K562 (cell line): ENCODE results near the gene RIPOR2. TPM values are rescaled to one million over a fixed set of nuclear protein-coding genes. Genes with fewer than 3 reads are reported as not detected.

Experiments used
- ATAC-seq: fragments of 200-7000 bp; cut with Tn5 transposase; 3 replicates; pipeline ENCODE4 v1.9.1; 2020; ENCODE audit warnings: moderate library complexity
- BruUV-seq: library from RNA; stranded (reverse); fragments of 400-500 nt; replicated peaks from 2 replicates; lab custom pipeline; 2021; lab: Mats Ljungman, UMichigan
- CTCF ChIA-PET: fragments of 300-600 bp; formaldehyde crosslinking; extraction: SDS; loops from one replicate; lab custom pipeline; 2021; ENCODE audit warnings: low intra/inter-chr PET ratio; lab: Yijun Ruan, JAX
- POLR2A ChIA-PET: fragments of 300-600, 350-650 bp; sonication (Branson Sonifier 250); formaldehyde crosslinking; extraction: SDS; loops from one replicate; lab custom pipeline; 2021; ENCODE audit warnings: antibody characterized with exemption, inconsistent platforms; lab: Yijun Ruan, JAX
- DNase-seq, 4 experiments: peaks; one replicate each; pipeline versions ENCODE4 v3.0.0 to v3.0.0-alpha.2; 2011 to 2018; ENCODE audit warnings: low spot score in 3 of 4, mixed read lengths in 3 of 4; ENCODE audit errors: extremely low read depth in 1 of 4
- FAIRE-seq: peaks from 2 replicates; lab custom pipeline; 2011; peaks lifted over from hg19 to GRCh38; lab: Jason Lieb, UNC
- H2AFZ ChIP-seq: 2 replicates; pipeline ENCODE4 v1.6.0; 2011; ENCODE audit warnings: low read depth, low read length, control low read depth, inconsistent platforms
- H3K27ac ChIP-seq: fragments of 200-600 bp; 3 replicates; pipeline ENCODE4 v1.8.0; 2011; ENCODE audit warnings: low read depth, mild to moderate bottlenecking, control low read depth, inconsistent platforms, low read length, moderate library complexity, mixed read lengths; ENCODE audit errors: extremely low read depth
- H3K27me3 ChIP-seq, 2 experiments: fragments of 300-600 bp in 1 of 2; 2 replicates in 1 of 2; 3 replicates in 1 of 2; pipeline versions ENCODE4 v1.6.0 to v1.8.0; 2011; ENCODE audit warnings: inconsistent platforms in 2 of 2, low read length in 2 of 2, mild to moderate bottlenecking in 1 of 2, mixed read lengths in 1 of 2, moderate library complexity in 1 of 2; ENCODE audit not compliant: control insufficient read depth in 2 of 2, insufficient read depth in 2 of 2
- H3K36me3 ChIP-seq: fragments of 300-600 bp; 3 replicates; pipeline ENCODE4 v1.8.0; 2011; ENCODE audit warnings: mild to moderate bottlenecking, low read length, inconsistent platforms; ENCODE audit not compliant: control insufficient read depth, insufficient read depth
- H3K4me1 ChIP-seq, 2 experiments: fragments of 200-600 bp in 1 of 2; replicated peaks in 1 of 2; 2 replicates in 1 of 2; 3 replicates in 1 of 2; pipeline versions ENCODE4 v1.5.1 to v1.8.0; 2011; ENCODE audit warnings: inconsistent platforms in 2 of 2, low read length in 2 of 2, mild to moderate bottlenecking in 1 of 2, mixed read lengths in 1 of 2, moderate library complexity in 1 of 2; ENCODE audit not compliant: control insufficient read depth in 2 of 2, insufficient read depth in 2 of 2
- H3K4me2 ChIP-seq: 2 replicates; pipeline ENCODE4 v1.6.1; 2011; ENCODE audit warnings: low read length, control low read depth, inconsistent platforms, mixed read lengths; ENCODE audit not compliant: insufficient read depth
- H3K4me3 ChIP-seq: fragments of 200-600 bp; sonication (generic), shearing (Covaris generic); 2 replicates; pipeline ENCODE4 v1.5.1; 2016; ENCODE audit warnings: control low read depth, inconsistent platforms
- H3K79me2 ChIP-seq: fragments of 200-600 bp; 3 replicates; pipeline ENCODE4 v1.8.0; 2011; ENCODE audit warnings: low read length, inconsistent platforms; ENCODE audit not compliant: control insufficient read depth, insufficient read depth
- H3K9ac ChIP-seq, 2 experiments: 2 replicates each; pipeline versions ENCODE4 v1.6.0 to v1.6.1; 2011; ENCODE audit warnings: low read depth in 2 of 2, low read length in 2 of 2, control low read depth in 1 of 2, inconsistent platforms in 1 of 2, mild to moderate bottlenecking in 1 of 2, mixed read lengths in 1 of 2; ENCODE audit not compliant: insufficient read depth in 1 of 2
- H3K9me1 ChIP-seq: one replicate; pipeline ENCODE4 v1.6.0; 2011; ENCODE audit warnings: inconsistent platforms, mild to moderate bottlenecking, low read length, moderate library complexity; ENCODE audit not compliant: control insufficient read depth, insufficient read depth
- H3K9me3 ChIP-seq: replicated peaks from 2 replicates; pipeline ENCODE4 v1.5.1; 2011; ENCODE audit warnings: low read depth, low read length, inconsistent platforms; ENCODE audit not compliant: control insufficient read depth, insufficient read depth
- H4K20me1 ChIP-seq: replicated peaks from 2 replicates; pipeline ENCODE4 v1.6.1; 2011; ENCODE audit warnings: low read length, inconsistent platforms, mixed read lengths; ENCODE audit not compliant: control insufficient read depth, insufficient read depth
- CAMTA2 ChIP-seq: fragments of 250-450 bp; sonication (Bioruptor Pico); conservative IDR thresholded peaks from 2 replicates; pipeline ENCODE4 v1.5.1; 2022
- FOXA1 ChIP-seq: fragments of 450-650 bp; IDR thresholded peaks from 2 replicates; pipeline ENCODE4 v1.6.1; 2016; ENCODE audit warnings: mild to moderate bottlenecking, borderline replicate concordance
- FOXM1 ChIP-seq, 2 experiments: fragments of 450-650 bp in 1 of 2; sonication (generic) in 1 of 2; formaldehyde crosslinking in 1 of 2; IDR thresholded peaks; 2 replicates each; pipeline versions ENCODE4 v1.6.1 to v1.9.0; 2017 to 2022; ENCODE audit warnings: low read depth in 2 of 2, mild to moderate bottlenecking in 2 of 2, missing genetic modification reagents in 1 of 2, moderate library complexity in 1 of 2
- MAFK ChIP-seq: IDR thresholded peaks from 2 replicates; pipeline ENCODE4 v1.6.1; 2011; ENCODE audit warnings: low read length, improper control_type of control experiment
- RAD21 ChIP-seq, 2 experiments: fragments of 250-450 bp in 1 of 2; fragments of 450-650 bp in 1 of 2; sonication (Bioruptor Pico) in 1 of 2; formaldehyde crosslinking in 1 of 2; IDR thresholded peaks in 1 of 2; conservative IDR thresholded peaks in 1 of 2; 2 replicates each; pipeline versions ENCODE4 v1.4.0 to v1.8.0; 2020 to 2022; ENCODE audit warnings: mild to moderate bottlenecking in 2 of 2, moderate library complexity in 1 of 2
- SMAD3 ChIP-seq: fragments of 450-650 bp; formaldehyde crosslinking; conservative IDR thresholded peaks from 2 replicates; pipeline ENCODE4 v1.4.0; 2020; ENCODE audit warnings: mild to moderate bottlenecking
- ZEB2 ChIP-seq: fragments of 450-650 bp; IDR thresholded peaks from 2 replicates; pipeline ENCODE4 v1.6.1; 2016
- WGBS: fragments of 100-300 bp; shearing (Covaris generic); methylation state at CpG from one replicate; pipeline ENCODE4 v1.1.6; 2016; ENCODE audit warnings: low coverage, mixed read lengths; ENCODE audit not compliant: insufficient coverage; ENCODE audit errors: missing lambda C conversion rate; 5-methylcytosine and 5-hydroxymethylcytosine counted together
- in situ Hi-C: fragments of 300-500 bp; cut with MboI; formaldehyde crosslinking; loops from 4 replicates; pipeline ENCODE4 v1.15.0; 2018; ENCODE audit warnings: inconsistent platforms, mixed read lengths
- intact Hi-C: fragments of 100-400 bp; cut with micrococcal nuclease; formaldehyde crosslinking; loops from 2 replicates; pipeline ENCODE4 v1.14.2; 2022
- polyA plus RNA-seq, 8 experiments: library from polyadenylated mRNA; depleted of rRNA in 4 of 8; stranded (reverse) in 5 of 8; unstranded in 3 of 8; fragments of >200 nt; fragmentation: Nextera tagmentation in 2 of 8; fragmentation: Illumina TruSeq in 1 of 8; extraction: Ambion mirVana in 2 of 8; extraction: Trizol in 1 of 8; gene quantifications; 2 replicates each; pipeline versions ENCODE4 v1.2.1 to v1.2.3, GENCODE V29; 2011 to 2014; ENCODE audit warnings: inconsistent platforms in 1 of 8, missing spikeins in 1 of 8
- total RNA-seq, 7 experiments: library from RNA; depleted of rRNA in 6 of 7; stranded (reverse); fragments of >200 nt in 6 of 7; fragmentation: Illumina TruSeq in 2 of 7; extraction: Trizol in 2 of 7; gene quantifications; 2 replicates each; pipeline versions ENCODE4 v1.2.1 to v1.2.3, GENCODE V29; 2011 to 2021; ENCODE audit warnings: low replicate concordance in 1 of 7
- TF ChIP-seq, protein P1 (sequence below): fragments of 450-650 bp; formaldehyde crosslinking; IDR thresholded peaks from 2 replicates; pipeline ENCODE4 v1.4.0; 2022; ENCODE audit warnings: missing genetic modification characterization
- TF ChIP-seq, protein P2 (sequence below): sonication (generic); formaldehyde crosslinking; IDR thresholded peaks from 2 replicates; pipeline ENCODE4 v1.8.0; 2023; ENCODE audit warnings: mild to moderate bottlenecking, missing genetic modification reagents
- TF ChIP-seq, protein P3 (sequence below), 2 experiments: fragments of 150-350 bp in 1 of 2; IDR thresholded peaks; 2 replicates each; pipeline ENCODE4 v1.6.1; 2012 to 2016; ENCODE audit warnings: low read depth in 2 of 2, low read length in 2 of 2, mild to moderate bottlenecking in 1 of 2, moderate library complexity in 1 of 2
- TF ChIP-seq, protein P4 (sequence below): fragments of 250-450 bp; sonication (Bioruptor Pico); IDR thresholded peaks from 2 replicates; pipeline ENCODE4 v1.5.0; 2021
- TF ChIP-seq, protein P5 (sequence below): fragments of 250-450 bp; sonication (Bioruptor Pico); IDR thresholded peaks from 2 replicates; pipeline ENCODE4 v1.8.0; 2021; ENCODE audit warnings: moderate library complexity, mild to moderate bottlenecking, inconsistent platforms

The RIPOR2 gene
- total and polyA plus RNA-seq, 9 of the 15 experiments (the other 6 are each of a cell fraction or from before 2014, with no cell fraction given), result 0.04 to 1.0 (median 0.47) TPM; not detected in 2

DNA sequence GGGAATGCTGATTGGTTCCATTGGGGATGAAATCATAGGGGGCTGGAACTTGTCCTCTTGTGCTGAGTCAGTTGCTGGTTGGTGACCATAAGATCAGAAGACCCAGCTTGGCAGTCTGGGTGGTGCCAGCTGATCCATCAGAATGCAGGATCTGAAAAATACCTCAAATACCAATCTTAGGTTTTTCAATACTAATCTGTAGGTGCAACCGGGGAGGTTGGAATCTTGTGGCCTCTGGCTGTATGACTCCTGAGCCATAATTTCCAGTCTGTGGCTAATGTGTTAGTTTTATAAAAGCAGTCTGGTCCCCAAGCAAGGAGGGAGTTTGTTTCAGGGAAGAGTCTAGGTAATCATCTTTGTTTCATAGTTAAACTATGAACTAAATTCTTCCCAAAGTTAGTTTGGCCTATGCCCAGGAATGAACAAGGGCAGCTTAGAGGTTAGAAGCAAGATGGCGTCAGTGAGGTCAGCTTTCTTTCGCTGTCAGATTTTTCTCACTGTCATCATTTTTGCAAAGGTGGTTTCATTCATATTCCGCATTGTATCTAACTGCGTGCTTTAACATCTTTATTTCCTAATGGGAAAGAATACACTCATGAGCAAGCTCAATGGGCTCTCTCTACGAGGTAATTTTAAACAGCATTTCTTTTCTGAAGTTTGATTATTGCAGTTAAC is 139.0 kb downstream of the RIPOR2 start (continued):
- TF ChIP-seq, protein P1, sequence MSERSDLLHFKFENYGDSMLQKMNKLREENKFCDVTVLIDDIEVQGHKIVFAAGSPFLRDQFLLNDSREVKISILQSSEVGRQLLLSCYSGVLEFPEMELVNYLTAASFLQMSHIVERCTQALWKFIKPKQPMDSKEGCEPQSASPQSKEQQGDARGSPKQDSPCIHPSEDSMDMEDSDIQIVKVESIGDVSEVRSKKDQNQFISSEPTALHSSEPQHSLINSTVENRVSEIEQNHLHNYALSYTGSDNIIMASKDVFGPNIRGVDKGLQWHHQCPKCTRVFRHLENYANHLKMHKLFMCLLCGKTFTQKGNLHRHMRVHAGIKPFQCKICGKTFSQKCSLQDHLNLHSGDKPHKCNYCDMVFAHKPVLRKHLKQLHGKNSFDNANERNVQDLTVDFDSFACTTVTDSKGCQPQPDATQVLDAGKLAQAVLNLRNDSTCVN, result no peak
- TF ChIP-seq SMAD3 (CRISPR knock-in tag) (no peak), MAFK (no peak), FOXM1 (IDR thresholded peaks at IDR 0.05; ENCODE audit: low read depth) (no peak), FOXM1 (CRISPR knock-in tag; IDR thresholded peaks at IDR 0.05; ENCODE audit: low read depth) (no peak)
- TF ChIP-seq, protein P2, sequence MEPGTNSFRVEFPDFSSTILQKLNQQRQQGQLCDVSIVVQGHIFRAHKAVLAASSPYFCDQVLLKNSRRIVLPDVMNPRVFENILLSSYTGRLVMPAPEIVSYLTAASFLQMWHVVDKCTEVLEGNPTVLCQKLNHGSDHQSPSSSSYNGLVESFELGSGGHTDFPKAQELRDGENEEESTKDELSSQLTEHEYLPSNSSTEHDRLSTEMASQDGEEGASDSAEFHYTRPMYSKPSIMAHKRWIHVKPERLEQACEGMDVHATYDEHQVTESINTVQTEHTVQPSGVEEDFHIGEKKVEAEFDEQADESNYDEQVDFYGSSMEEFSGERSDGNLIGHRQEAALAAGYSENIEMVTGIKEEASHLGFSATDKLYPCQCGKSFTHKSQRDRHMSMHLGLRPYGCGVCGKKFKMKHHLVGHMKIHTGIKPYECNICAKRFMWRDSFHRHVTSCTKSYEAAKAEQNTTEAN (CRISPR knock-in tag), result no peak

DNA sequence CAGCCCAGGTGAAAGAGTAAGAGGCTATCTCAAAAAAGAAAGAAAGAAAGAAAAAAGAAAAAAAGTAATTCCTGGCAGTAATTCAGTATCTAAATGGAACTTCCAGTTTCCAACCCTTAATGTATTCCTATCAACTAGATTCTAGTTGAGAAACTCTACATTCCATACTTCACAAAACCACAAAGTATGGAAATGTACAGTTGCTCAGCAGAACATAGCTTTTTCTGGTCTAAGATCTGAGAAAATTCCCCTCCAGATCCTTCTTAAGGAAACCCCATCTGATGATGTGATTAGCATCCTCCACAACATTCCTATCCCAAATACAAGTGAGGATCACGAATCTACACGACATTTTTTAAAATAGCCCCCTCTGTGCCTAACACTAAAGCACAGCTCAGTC is 140.7 kb downstream of the RIPOR2 start:
- WGBS, result 53% methylated on average over 2 of the region's 2 CpGs
- POLR2A ChIA-PET, result interaction anchor here (0.7 to 1.6 kb wide), 2 partner anchors 8 to 76 kb away, joined by 4 to 8 read pairs; partner anchors contain the start of gene C6orf62
- no peak for DNase-seq
- Histone ChIP-seq H3K9me3 (no peaks in the 10 kb centered on the region), H4K20me1 (no peaks in the 10 kb centered on the region), H3K36me3 (no peaks in the 10 kb centered on the region), H3K27me3 (no peaks in the 10 kb centered on the region), H3K4me2 (no peak overlapping the region), H3K9me1 (no peaks in the 10 kb centered on the region), H2AFZ (no peak overlapping the region), H3K9ac (no peak overlapping the region), H3K27ac (no peak overlapping the region), H3K79me2 (no peaks in the 10 kb centered on the region), H3K4me1 (peaks cover 3 to 6% of the 10 kb centered on the region in 2 experiments; a peak in 2 of 5 replicates), H3K4me3 (no peak overlapping the region)
- intact Hi-C loops, result no loop called here
- no TSS peak for BruUV-seq
- in situ Hi-C loops, result no loop called here
- CTCF ChIA-PET, result interaction anchor here (0.5 kb wide), 1 partner anchor 45 kb away, joined by 3 read pairs; no protein-coding TSS in a partner anchor
- no peak for FAIRE-seq
- no peak for ATAC-seq
- TF ChIP-seq FOXA1 (no peak), RAD21 (CRISPR knock-in tag; conservative IDR thresholded peaks at IDR 0.05 in 1 of 2, IDR thresholded peaks at IDR 0.05 in 1 of 2) (no peak), CAMTA2 (CRISPR knock-in tag) (no peak), ZEB2 (no peak)
- TF ChIP-seq, protein P3, sequence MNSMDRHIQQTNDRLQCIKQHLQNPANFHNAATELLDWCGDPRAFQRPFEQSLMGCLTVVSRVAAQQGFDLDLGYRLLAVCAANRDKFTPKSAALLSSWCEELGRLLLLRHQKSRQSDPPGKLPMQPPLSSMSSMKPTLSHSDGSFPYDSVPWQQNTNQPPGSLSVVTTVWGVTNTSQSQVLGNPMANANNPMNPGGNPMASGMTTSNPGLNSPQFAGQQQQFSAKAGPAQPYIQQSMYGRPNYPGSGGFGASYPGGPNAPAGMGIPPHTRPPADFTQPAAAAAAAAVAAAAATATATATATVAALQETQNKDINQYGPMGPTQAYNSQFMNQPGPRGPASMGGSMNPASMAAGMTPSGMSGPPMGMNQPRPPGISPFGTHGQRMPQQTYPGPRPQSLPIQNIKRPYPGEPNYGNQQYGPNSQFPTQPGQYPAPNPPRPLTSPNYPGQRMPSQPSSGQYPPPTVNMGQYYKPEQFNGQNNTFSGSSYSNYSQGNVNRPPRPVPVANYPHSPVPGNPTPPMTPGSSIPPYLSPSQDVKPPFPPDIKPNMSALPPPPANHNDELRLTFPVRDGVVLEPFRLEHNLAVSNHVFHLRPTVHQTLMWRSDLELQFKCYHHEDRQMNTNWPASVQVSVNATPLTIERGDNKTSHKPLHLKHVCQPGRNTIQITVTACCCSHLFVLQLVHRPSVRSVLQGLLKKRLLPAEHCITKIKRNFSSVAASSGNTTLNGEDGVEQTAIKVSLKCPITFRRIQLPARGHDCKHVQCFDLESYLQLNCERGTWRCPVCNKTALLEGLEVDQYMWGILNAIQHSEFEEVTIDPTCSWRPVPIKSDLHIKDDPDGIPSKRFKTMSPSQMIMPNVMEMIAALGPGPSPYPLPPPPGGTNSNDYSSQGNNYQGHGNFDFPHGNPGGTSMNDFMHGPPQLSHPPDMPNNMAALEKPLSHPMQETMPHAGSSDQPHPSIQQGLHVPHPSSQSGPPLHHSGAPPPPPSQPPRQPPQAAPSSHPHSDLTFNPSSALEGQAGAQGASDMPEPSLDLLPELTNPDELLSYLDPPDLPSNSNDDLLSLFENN (IDR thresholded peaks at IDR 0.05; ENCODE audit: low read depth in 2 of 2, low read length in 2 of 2), result no peak
- TF ChIP-seq, protein P4, sequence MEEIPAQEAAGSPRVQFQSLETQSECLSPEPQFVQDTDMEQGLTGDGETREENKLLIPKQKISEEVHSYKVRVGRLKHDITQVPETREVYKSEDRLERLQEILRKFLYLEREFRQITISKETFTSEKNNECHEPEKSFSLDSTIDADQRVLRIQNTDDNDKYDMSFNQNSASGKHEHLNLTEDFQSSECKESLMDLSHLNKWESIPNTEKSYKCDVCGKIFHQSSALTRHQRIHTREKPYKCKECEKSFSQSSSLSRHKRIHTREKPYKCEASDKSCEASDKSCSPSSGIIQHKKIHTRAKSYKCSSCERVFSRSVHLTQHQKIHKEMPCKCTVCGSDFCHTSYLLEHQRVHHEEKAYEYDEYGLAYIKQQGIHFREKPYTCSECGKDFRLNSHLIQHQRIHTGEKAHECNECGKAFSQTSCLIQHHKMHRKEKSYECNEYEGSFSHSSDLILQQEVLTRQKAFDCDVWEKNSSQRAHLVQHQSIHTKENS (CRISPR knock-in tag), result no peak
- TF ChIP-seq, protein P5, sequence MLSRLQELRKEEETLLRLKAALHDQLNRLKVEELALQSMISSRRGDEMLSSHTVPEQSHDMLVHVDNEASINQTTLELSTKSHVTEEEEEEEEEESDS (CRISPR knock-in tag), result no peak
